HFFc6 (cell line): ENCODE data around the gene AGBL5. TPM values are rescaled to one million over a fixed set of nuclear protein-coding genes. Genes with fewer than 3 reads are reported as not detected.
"Not testable (repeated sequence)": the region's sequence is repeated elsewhere in the genome, so short reads cannot be mapped to it uniquely, and the experiment has no call there.

Source experiments
- DNase-seq: peaks from one replicate; pipeline ENCODE4 v3.0.0-alpha.2; 2018
- H3K27ac Mint-ChIP-seq: 2 replicates; pipeline ENCODE4 v1.8.0; 2020; ENCODE audit warnings: mild to moderate bottlenecking, mixed read lengths
- H3K27me3 Mint-ChIP-seq: 2 replicates; pipeline ENCODE4 v1.8.0; 2021; ENCODE audit warnings: mild to moderate bottlenecking, moderate library complexity, mixed read lengths; ENCODE audit not compliant: insufficient read depth
- H3K36me3 Mint-ChIP-seq: 2 replicates; pipeline ENCODE4 v1.8.0; 2021; ENCODE audit warnings: low read depth, mixed read lengths
- H3K4me1 Mint-ChIP-seq: 2 replicates; pipeline ENCODE4 v1.8.0; 2020; ENCODE audit warnings: low read depth, mixed read lengths
- H3K4me3 Mint-ChIP-seq: 2 replicates; pipeline ENCODE4 v1.8.0; 2020; ENCODE audit warnings: mild to moderate bottlenecking, moderate library complexity, mixed read lengths
- H3K9me3 Mint-ChIP-seq: 2 replicates; pipeline ENCODE4 v1.8.0; 2020; ENCODE audit warnings: mild to moderate bottlenecking, mixed read lengths
- total RNA-seq, 6 experiments: library from RNA; stranded (reverse); fragmentation: NEBNext Ultra II Directional; extraction: Animal tissue kit (Norgen Biotek cat#: 25700); gene quantifications; 2 replicates in 1 of 6; 3 replicates in 5 of 6; pipeline ENCODE4 v1.2.3, GENCODE V29; 2021
- TF ChIP-seq, protein P1 (sequence below): fragments of 200-600 bp; sonication (generic); IDR thresholded peaks from 2 replicates; pipeline ENCODE4 v1.5.0; 2021; ENCODE audit warnings: antibody characterized with exemption, mild to moderate bottlenecking

AGBL5 gene
- total RNA-seq, 6 experiments from 2014 or later = 23.5 to 31.4 (median 28.6) TPM

DNA sequence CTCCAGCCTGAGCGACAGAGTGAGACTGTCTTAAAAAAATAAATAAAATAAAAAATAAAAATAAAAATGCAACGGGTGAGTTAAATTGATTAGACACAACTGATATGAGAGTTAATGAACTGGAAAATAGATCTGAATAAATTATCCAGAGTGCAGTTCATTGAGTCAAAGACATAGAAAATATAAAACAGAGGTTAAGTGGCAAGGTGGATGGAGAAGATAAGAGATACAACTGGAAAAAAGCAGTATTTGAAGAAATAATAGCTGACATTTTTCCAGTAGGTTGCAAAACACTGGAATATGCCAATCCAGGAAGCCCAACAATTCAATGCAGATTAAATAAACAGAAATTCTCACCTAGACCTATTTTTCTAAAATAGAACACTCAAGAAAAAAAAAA is 56.8 kb downstream of the AGBL5 start:
- no peaks in the 10 kb centered on the region for H3K9me3 Mint-ChIP-seq

DNA sequence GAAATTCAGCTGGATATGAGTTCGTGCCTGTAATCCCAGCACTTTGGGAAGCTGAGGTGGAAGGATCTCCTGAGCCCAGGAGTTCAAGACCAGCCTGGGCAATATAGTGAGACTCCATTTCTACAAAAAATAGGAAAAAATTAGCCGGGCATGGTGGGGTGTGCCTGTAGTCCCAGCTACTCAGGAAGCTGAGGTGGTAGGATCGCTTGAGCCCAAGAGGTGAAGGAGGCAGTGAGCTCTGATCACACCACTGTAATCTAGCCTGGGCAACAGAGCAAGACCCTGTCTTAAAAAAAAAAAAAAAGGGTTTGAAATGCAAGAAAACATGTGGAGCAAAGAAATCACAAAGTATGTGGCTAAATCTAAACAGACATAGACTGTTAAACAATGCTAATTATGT is 57.6 kb downstream of the AGBL5 start:
- no peak overlapping the region for H3K27ac Mint-ChIP-seq
- H3K4me3 Mint-ChIP-seq = no peak overlapping the region
- H3K27me3 Mint-ChIP-seq = peaks cover 28% of the 10 kb centered on the region
- H3K9me3 Mint-ChIP-seq = no peaks in the 10 kb centered on the region
- TF ChIP-seq, protein P1, sequence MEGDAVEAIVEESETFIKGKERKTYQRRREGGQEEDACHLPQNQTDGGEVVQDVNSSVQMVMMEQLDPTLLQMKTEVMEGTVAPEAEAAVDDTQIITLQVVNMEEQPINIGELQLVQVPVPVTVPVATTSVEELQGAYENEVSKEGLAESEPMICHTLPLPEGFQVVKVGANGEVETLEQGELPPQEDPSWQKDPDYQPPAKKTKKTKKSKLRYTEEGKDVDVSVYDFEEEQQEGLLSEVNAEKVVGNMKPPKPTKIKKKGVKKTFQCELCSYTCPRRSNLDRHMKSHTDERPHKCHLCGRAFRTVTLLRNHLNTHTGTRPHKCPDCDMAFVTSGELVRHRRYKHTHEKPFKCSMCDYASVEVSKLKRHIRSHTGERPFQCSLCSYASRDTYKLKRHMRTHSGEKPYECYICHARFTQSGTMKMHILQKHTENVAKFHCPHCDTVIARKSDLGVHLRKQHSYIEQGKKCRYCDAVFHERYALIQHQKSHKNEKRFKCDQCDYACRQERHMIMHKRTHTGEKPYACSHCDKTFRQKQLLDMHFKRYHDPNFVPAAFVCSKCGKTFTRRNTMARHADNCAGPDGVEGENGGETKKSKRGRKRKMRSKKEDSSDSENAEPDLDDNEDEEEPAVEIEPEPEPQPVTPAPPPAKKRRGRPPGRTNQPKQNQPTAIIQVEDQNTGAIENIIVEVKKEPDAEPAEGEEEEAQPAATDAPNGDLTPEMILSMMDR = no peak
- H3K36me3 Mint-ChIP-seq = no peaks in the 10 kb centered on the region
- H3K4me1 Mint-ChIP-seq = no peaks in the 10 kb centered on the region
- no peak for DNase-seq

More for the DNA sequence above, 56.8 kb downstream of the AGBL5 start:
- no peaks in the 10 kb centered on the region for H3K36me3 Mint-ChIP-seq
- no peak overlapping the region for H3K27ac Mint-ChIP-seq
- peaks cover 27% of the 10 kb centered on the region for H3K27me3 Mint-ChIP-seq
- H3K4me1 Mint-ChIP-seq = no peaks in the 10 kb centered on the region
- TF ChIP-seq, protein P1 = no peak
- no peak overlapping the region for H3K4me3 Mint-ChIP-seq
- DNase-seq = no peak

DNA sequence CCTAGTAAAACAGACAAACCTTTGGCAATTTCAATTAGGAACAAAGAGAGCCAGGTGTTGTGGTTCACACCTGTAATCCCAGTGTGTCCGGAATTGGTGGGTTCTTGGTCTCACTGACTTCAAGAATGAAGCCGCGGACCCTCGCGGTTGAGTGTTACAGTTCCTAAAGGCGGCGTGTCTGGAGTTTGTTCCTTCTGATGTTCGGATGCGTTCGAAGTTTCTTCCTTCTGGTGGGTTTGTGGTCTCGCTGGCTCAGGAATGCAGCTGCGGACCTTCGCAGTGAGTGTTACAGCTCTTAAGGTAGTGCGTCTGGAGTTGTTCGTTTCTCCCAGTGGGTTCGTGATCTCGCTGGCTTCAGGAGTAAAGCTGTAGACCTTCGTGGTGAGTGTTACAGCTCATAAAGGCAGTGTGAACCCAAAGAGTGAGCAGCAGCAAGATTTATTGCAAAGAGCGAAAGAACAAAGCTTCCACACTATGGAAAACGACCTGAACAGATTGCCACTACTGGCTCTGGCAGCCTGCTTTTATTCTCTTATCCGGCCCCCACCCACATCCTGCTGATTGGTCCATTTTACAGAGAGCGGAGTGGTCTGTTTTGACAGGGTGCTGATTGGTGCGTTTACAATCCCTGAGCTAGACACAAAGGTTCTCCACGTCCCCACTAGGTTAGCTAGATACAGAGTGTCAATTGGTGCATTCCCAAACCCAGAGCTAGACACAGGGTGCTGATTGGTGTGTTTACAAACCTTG is 59.3 kb downstream of the AGBL5 start:
- H3K4me3 Mint-ChIP-seq, H3K4me1 Mint-ChIP-seq, H3K9me3 Mint-ChIP-seq, H3K27ac Mint-ChIP-seq, H3K36me3 Mint-ChIP-seq, DNase-seq: not testable (repeated sequence)
- H3K27me3 Mint-ChIP-seq = peaks cover 26% of the 10 kb centered on the region

DNA sequence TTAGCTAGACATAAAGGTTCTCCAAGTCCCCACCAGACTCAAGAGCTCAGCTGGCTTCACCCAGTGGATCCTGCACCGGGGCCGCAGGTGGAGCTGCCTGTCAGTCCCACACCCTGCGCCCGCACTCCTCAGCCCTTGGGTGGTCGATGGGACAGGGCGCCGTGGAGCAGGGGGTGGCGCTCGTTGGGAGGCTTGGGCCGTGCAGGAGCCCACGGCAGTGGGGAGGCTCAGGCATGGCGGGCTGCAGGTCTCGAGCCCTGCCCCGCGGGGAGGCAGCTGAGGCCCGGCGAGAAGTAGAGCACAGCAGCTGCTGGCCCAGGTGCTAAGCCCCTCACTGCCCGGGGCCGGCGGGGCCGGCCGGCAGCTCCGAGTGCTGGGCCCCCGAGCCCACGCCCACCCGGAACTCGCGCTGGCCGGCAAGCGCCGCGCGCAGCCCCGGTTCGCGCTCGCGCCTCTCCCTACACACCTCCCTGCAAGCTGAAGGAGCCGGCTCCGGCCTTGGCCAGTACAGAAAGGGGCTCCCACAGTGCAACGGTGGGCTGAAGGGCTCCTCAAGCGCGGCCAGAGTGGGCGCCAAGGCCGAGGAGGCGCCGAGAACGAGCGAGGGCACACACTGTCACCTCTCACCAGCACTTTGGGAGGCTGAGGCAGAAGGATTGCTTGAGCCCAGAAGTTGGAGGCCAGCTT is 60.1 kb downstream of the AGBL5 start:
- not testable (repeated sequence) for H3K4me3 Mint-ChIP-seq

DNA sequence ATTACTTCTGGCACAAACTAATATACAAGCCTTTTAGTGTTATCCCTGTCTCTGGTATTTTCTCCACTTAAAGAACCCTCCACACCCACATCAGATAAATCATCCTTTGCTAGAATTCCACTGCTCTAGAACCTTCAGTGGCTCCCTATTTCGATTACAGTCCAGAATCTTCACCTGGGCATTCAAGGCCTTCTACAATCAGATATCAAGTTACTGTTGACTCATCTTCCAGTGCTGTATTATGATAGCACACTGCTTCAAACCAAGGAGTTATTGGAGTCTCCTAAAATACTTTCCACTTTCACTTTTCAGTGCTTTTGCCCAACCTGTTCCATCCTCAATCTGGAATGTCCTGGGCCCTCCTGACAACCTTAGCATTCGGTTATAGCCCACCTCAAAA is 64.1 kb downstream of the AGBL5 start:
- H3K36me3 Mint-ChIP-seq = no peaks in the 10 kb centered on the region
- no peak overlapping the region for H3K4me3 Mint-ChIP-seq
- H3K27me3 Mint-ChIP-seq = peaks cover 48% of the 10 kb centered on the region
- H3K27ac Mint-ChIP-seq = no peak overlapping the region
- TF ChIP-seq, protein P1 = no peak
- no peak for DNase-seq
- no peaks in the 10 kb centered on the region for H3K4me1 Mint-ChIP-seq
- H3K9me3 Mint-ChIP-seq = no peaks in the 10 kb centered on the region

More for the DNA sequence above, 60.1 kb downstream of the AGBL5 start:
- H3K4me1 Mint-ChIP-seq, H3K9me3 Mint-ChIP-seq, DNase-seq, H3K36me3 Mint-ChIP-seq, H3K27ac Mint-ChIP-seq: not testable (repeated sequence)
- peaks cover 25% of the 10 kb centered on the region for H3K27me3 Mint-ChIP-seq

DNA sequence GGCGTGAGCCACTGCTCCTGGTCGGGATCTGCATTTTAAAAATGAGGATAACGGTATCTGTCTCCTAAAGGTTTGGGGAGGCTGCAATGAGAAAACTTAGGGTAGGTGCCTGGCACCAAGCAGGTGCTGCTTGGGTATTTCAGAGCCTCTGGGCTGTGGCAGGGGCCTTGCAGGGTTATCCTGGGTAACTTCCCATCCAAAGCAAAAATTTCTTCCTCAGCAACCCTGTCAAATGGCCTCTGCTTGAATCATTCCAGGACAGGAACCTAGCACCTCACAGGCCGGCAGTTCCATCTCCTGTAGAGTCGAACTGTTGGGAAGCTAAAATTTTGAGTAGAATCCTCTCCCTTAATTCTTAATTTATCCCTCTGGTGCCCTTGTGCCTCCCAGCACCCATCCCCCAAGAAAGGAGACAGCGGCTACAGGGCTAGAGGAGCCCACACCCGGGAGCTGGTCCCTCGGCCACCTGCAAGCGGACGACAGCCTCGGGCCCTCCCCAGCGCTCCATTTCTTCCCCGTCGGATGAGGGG is 66.6 kb downstream of the AGBL5 start:
- H3K27ac Mint-ChIP-seq = no peak overlapping the region
- peaks cover 62% of the 10 kb centered on the region for H3K27me3 Mint-ChIP-seq

More for the DNA sequence above, 66.6 kb downstream of the AGBL5 start:
- H3K9me3 Mint-ChIP-seq = no peaks in the 10 kb centered on the region
- no peaks in the 10 kb centered on the region for H3K36me3 Mint-ChIP-seq
- no peaks in the 10 kb centered on the region for H3K4me1 Mint-ChIP-seq
- H3K4me3 Mint-ChIP-seq = no peak overlapping the region
- TF ChIP-seq, protein P1 = no peak
- no peak for DNase-seq
